ENCODE data around the gene DENND6B.
"Not testable (repeated sequence)": the region's sequence is repeated elsewhere in the genome, so short reads cannot be mapped to it uniquely, and the experiment has no call there.

DENND6B gene

GRCh38 chr22:50326956-50327710 lies at the start of gene DENND6B:
Gene DENND6B (minus strand): TSS chr22:50327012. CDS start chr22:50326988, 24 bp downstream.
- DNase-seq: peak; percentile 69 to 84

GRCh38 chr22:50376085-50376651 lies 49.4 kb upstream of the DENND6B start:
- DNase-seq: no peak

- no peak for DNase-seq
These were observed 44.4 kb upstream of the DENND6B start for GRCh38 chr22:50371101-50371648.

- no peak for DNase-seq
These were observed 41.1 kb upstream of the DENND6B start for GRCh38 chr22:50367778-50368500.

GRCh38 chr22:50363803-50364194 lies 37.0 kb upstream of the DENND6B start:
- DNase-seq: not testable (repeated sequence)

- no peak for DNase-seq
These were observed 36.5 kb upstream of the DENND6B start for GRCh38 chr22:50363166-50363802.

- DNase-seq: no peak
These were observed 34.9 kb upstream of the DENND6B start for GRCh38 chr22:50361688-50362087.

GRCh38 chr22:50361222-50361621 lies 34.4 kb upstream of the DENND6B start:
- DNase-seq: no peak

GRCh38 chr22:50360578-50360977 lies 33.8 kb upstream of the DENND6B start:
- no peak for DNase-seq

- DNase-seq: no peak
These were observed 30.9 kb upstream of the DENND6B start for GRCh38 chr22:50357756-50358155.

- DNase-seq: no peak
These were observed 30.4 kb upstream of the DENND6B start for GRCh38 chr22:50357222-50357621.

- no peak for DNase-seq
These were observed 29.4 kb upstream of the DENND6B start for GRCh38 chr22:50356186-50356585.

- DNase-seq: no peak
These were observed 21.2 kb upstream of the DENND6B start for GRCh38 chr22:50348058-50348457.

- DNase-seq: no peak
These were observed 20.3 kb upstream of the DENND6B start for GRCh38 chr22:50347157-50347556.

- no peak for DNase-seq
These were observed 19.7 kb upstream of the DENND6B start for GRCh38 chr22:50346470-50346869.

- DNase-seq: no peak
These were observed 16.7 kb upstream of the DENND6B start for GRCh38 chr22:50343541-50343935.

GRCh38 chr22:50342651-50343540 lies 16.1 kb upstream of the DENND6B start, which contains the start of gene PPP6R2:
Gene PPP6R2 (plus strand): TSS chr22:50343327. CDS start chr22:50393909, 50,582 bp downstream.
- peak; percentile 45 to 72 for DNase-seq

- peak; percentile 88 to 91 for DNase-seq
These were observed 15.3 kb upstream of the DENND6B start for GRCh38 chr22:50341977-50342650.

- DNase-seq: peak in 1 of 2 experiments; percentile 10
These were observed 13.4 kb upstream of the DENND6B start for GRCh38 chr22:50339945-50340879.

- no peak for DNase-seq
These were observed 12.1 kb upstream of the DENND6B start for GRCh38 chr22:50338860-50339462.
